GM19468 (cell line): ENCODE results near the gene PIEZO2.

Source experiments
- ATAC-seq: cut with Tn5 transposase; IDR thresholded peaks from one replicate; pipeline ENCODE4 v1.9.1; 2021; ENCODE audit warnings: mild to moderate bottlenecking, moderate library complexity, moderate number of reproducible peaks; ENCODE audit not compliant: unreplicated experiment; ENCODE audit errors: extremely low read depth

PIEZO2 gene

DNA sequence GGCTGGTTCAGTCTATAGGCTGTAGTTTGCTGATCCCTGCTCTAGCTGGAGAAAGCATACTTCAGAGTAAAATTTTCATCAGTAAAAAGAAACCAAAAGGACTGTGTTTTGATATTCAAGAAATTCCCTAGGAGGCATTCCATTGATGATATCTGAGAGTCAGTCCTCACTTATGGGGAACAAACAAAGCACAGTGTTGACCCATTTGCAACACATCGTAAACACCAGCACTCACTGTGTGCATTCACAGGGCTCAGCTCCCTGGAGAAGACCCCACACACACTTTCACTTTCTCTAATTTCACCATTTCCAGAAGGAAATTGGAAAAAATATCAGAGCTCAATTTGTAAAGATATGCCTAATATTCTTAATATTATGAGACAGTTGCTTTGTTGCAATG, 147.1 kb downstream of the PIEZO2 start:
- no peak for ATAC-seq

DNA sequence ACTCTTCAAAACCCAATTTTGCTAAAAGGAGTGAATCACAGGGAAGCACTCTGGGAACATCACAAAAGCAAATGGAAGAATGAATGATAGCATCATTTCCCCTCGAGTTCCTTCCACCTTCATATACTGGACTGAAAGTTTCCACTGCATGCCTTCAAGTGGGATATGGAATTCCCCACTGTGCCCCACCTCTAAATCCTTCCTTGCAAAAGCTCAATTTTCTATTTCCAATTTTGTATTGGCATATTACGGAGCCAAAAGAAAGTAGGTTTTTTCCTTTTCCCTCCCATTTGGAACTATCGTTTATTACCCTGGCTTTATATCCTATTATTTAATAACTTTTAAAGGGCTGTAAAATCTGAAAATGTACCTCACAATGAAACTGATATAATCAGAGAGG, 149.3 kb downstream of the PIEZO2 start:
- ATAC-seq: no peak

DNA sequence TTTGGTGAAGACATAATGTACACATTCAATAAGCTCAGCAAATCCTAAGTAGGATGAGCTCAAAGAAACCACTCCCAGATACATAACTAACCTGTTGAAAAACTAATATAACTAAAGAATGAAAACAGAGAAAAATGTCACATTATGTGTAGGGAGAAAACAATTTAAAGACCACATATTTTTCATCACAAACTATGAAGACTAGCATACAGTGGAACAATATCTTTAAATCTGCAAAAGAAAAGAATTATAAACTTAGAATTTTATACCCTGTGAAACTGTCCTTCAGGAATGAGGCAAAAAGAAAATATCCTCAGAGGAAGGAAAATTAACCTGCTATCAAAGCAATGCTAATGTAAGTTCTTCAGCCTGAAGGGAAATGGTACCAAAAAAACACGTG, 151.5 kb downstream of the PIEZO2 start:
- ATAC-seq: no peak

DNA sequence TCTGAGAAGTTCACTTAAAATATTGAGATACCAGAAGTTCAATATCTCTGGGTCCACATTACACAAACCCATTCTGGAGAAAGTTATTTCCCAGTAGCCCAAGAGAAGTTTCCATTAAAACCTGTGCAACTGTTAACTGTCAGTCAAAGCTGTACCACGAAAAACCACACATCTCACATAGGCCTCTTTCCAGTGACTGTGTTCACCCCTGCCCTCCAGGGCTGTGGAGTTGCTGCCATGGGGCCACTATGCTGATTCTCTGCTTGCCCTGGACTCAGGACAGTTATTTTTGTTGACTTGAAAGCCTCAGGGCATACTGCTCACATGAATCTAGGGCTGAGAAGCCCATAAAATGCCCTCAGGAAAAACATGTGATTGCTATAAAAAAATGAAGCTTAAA, 153.8 kb downstream of the PIEZO2 start:
- ATAC-seq: no peak

DNA sequence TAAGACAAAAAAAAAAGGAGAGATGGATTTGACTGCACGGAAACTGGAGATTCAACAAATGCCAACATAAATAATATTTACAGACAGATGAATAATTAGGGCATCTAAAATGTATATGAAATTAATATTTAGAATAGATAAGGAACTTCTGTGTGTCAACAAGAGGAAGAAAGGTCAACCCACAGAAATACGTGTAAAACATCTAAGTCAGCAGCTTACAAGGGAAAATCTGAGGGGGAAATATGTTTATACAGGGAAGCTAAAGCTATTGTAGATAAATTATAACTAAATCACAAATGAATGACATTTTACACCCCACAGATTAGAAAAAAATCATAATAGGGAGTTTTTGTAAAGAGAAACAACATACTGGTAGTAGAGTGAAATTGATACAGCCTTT, 159.9 kb downstream of the PIEZO2 start:
- no peak for ATAC-seq

DNA sequence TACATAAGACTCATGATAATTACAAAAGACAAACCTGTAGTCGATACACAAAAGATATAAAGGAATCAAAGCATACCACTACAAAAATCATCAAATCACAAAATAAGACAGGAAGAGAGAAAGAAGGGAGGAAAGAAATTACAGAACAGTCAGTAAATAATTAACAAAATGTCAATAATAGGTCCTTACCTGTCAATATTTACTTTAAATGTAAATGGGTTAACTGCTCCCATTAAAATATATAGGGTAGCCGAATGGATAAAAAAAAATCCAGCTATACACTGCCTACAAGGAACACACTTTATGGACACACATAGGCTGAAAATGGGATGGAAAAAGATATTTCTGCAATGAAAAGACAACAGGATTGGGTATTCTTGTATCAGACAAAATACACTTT, 163.7 kb downstream of the PIEZO2 start:
- no peak for ATAC-seq

DNA sequence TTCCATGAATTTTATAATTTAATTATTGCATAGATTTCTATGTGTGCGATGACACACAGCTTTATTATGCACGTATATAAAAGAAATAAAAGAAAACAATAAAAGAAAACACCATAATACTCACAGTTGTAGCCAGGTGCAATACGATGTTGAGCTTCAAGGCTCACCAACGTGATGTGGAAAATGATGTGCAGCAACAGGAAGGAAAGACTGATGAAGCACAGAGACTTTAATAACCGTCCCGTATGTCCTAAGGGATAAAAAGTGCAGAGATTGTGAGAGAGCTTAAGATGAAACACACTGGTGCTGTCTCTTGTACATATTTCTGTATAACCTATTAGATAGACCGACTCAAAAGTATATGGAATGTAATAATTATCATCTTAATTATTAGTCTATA, 170.0 kb downstream of the PIEZO2 start:
- ATAC-seq: no peak

DNA sequence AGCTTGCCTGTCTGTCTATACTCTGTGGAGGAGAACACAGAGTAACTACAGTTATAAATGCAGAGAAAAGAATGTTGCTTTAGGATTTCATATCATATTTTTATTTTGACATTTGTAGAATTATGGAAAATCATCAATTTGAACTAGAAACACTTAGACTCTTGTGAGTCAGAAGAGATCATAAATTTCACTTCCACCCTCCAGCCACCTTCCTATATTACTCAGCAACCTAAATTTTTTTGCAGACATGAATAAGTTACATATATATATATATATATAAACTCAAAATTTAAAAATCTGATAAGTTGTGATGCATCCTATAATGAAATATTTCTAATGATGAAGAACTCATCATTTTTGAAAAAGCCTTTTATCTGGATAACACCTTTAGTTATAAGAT, 172.3 kb downstream of the PIEZO2 start:
- no peak for ATAC-seq

DNA sequence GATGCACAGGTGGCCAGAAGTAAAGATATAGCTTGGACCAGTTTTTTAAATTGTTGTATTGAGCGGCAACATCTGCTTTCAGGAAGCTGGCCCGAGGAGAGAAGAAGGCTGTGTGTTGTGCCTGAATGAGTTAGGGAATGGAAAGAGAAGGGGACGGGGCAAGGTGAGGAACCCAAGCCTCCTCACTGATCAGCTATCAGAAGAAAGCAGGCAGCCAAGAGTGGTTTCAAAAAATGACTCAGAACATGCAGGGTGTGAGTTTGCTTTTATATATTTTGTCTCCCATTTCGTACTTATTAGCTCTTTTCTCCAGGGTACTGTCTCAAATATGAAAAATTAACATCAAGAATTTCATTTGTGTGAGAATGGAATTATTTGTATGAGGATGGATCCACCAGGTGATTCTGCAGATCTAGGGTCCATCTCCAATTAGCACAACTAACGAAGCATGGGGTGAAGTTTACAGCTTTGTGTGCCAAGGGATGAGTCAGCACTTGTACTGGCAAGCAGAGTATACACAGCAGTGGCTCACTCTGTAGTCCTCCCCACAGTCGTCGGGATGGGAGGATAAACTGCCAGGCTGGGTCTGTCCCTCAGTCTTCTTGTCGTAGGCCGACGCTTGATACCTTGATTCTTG, 175.7 kb downstream of the PIEZO2 start:
- no peak for ATAC-seq

DNA sequence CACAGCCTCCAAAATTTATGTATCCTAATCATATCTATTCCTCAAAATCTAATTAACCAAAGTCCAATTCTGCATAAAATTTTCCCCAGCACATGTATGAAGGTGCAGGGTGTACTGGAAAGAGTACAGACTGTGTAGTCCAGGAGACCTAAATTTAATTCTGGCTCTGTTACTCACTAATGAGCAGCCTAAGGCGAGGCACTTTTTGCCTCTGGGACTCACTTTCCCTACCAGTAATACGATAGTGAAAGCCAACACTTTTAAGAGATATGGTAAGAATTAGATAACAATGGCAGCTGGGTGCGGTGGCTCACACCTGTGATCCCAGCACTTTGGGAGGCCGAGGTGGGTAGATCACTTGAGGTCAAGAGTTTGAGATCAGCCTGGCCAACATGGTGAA, 177.7 kb downstream of the PIEZO2 start:
- ATAC-seq: no peak

DNA sequence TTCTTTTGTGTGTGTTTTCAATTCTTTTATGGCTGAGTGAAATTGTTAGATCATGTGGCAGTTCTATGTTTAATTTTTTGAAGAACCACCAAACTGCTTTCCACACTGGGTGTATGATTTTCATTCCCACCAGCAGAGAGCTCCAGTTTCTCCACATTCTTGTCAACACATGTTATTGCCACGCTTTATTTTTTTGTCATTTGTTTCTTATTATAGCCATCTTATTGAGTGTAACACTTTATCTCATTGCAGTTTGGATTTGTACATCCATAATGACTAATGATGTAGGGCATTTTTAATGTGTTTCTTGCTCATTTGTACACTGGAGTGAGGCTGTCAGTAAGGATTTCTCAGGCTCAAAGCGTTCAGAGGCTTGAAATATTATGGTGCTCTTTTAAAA, 184.2 kb downstream of the PIEZO2 start:
- no peak for ATAC-seq

DNA sequence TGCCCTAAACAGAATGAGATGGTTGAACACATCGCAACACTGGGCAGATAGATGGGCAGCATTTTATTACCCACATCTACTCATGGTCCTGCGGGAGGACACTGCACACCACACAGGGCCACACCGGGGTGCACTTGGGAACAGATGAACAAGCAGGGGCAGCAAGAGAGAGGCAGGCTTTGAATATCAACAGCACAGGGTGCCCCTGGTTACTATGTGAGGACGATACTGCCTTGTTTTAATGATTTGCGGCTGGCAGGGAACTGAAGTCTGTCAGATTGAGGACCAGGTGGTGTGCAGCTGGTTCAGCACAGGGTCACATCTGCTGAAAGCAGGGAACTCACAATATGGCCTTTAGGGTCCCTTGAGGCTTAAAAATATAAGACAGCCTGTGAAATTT, 195.7 kb downstream of the PIEZO2 start:
- ATAC-seq: no peak

DNA sequence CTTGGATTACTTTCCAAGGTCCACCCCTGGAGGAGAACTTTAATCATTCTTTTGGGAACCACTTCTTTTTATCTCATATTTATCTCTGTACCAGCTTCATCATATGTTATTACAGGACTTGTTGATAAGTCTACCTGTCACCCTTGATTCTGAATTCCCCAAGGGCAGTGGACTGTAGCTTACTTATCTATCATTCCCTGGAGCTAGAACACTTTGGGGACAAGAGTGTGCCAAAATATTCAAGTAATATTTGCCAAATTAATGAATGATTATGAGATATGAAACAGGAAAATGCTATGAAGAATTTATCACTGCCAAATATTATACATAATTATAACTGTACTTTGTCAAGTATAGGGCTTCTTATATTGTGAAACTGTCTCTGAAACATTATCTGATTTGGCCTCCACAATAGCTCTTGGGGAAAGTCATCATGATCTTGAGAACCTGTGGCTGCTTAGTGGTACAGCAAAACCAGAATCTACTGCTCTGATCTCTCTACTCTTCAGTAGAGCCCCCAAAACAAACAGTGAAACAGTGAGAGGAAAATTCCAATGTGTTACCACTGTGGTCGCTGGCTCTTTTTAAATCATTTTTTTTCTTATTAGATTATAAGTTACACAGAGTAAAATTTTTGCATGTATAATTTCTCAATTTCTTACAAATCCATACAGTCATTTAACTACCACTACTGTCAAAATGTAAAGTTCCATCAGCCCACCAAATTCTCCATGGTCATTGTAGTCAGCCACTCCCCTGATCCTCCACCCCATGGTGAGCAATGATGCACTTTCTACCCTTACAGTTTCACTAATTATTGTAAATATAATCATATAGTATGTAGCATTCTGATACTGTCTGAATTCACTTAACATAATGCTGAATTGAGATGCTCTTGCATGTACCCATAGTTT, 197.5 kb downstream of the PIEZO2 start:
- ATAC-seq: no peak

DNA sequence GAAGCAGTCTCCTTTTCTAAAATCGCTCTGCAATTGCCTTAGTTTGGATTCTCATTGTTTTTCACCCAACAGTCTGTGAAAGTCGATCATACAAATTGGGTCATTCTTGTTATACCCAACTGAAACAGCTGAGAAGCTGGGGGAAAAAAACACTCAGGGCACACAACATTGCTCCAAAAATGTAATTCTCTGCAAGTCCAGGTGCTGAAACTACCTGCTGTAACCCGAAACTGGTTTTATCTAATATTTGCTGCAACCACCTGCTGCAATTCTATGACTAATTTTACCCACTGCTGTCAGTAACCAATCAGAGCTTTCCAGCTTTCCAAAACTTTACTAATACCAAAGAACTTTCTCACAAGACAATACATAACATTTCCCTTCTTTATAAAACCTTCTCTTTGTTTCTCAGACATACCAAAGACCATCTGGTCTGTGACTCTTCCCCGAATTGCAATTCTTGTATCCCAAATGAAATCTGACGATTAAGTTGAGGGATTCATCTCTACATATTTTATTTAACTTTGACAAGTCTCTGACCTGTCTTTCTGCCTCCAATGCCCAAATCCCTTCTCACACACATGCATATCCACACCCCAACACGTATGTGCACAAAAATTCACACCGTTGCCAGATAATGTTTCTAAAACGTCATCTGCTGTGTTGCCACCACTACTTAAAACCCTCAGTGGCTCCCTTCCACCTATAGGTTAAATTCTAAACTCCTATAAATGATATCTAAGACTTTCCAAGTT, 198.3 kb downstream of the PIEZO2 start:
- ATAC-seq: no peak

DNA sequence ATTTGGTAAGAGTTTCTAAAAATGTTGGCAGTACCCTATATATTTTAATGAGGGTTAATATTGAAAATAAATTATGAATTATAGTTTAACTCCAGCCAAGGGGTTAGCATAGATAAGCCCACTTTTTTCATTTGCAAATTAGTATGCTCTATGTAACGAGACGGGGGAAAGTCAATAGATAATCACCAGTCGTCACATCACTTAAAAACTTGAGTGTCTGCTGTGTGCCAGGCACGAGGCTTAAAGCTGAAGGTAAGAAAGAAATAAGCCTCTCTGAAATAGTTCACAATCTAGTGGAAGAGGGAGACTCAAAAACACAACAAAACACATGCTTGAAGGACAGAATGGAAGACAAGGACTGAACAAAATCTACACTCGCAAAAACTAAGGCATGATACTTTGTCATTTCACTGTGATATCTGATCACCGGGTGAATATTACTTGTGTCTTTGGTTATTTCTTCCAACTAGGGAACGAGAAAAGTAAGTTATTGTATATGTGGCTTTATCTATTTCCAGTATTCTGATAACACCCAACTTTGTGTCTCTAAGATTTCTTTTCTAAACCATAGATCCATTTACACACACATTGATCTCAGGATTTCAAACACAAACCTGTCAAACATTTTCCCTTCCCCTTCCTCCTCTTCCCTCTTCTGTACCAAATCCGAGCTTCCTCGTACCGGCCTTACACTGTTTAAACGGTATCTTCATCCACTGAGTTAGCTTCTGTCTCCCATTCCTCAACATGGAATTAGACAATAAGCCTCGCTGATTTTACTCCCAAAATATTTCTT, 199.1 kb downstream of the PIEZO2 start:
- ATAC-seq: no peak

DNA sequence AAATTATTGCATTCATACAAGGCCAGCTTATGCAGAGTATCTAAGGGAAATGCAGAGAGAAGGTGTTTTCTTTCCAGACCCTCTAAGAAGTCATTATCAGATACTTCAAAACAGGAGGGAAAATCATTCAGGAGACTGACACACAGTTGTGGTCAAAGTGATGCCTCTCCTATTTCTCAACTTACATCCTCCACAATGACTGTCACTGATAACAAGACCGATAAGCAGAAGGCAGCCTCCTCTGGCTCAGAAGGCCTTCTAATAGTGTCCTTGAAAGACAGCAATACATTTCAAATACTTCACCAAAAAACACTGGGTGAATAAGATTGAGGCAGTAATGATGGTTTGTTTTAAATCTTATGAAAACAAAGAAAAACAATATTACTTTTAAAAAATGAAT, 199.7 kb downstream of the PIEZO2 start:
- no peak for ATAC-seq

DNA sequence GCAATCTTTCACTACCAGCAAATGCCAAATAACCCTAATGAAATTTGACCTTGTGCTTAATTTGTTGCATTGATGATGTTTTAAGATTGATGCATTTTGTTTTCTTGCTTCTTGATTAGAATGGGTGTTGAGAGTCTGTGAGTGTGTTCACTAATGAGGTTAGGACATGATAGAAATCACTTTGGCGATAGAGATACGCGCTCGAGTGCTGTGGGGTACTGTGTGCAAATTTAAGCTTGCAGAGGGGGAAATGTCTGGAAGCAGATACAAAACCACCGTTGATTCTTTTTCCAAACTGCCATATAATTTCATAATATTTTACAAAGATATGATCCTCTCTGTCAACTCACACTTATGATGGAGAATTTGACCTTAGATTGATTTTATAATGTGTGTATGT, 200.9 kb downstream of the PIEZO2 start:
- ATAC-seq: no peak

DNA sequence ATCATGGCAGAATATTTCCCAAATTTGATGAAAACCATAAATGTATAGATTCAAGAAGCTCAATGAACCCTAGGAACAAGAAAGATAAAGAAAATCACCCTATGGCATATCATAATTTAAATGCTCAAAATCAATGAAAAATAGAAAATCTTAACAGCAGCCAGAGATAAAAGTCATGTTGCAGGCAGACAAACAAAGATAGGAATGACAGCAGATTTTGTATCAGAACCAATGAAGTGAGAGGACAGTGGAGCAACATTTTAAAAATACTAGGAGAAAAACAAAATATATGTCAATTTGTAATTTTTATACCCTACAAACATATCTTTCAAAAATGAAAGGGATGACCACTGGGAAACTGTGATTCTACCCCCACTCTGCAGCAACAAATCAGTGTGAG, 203.3 kb downstream of the PIEZO2 start:
- ATAC-seq: no peak

DNA sequence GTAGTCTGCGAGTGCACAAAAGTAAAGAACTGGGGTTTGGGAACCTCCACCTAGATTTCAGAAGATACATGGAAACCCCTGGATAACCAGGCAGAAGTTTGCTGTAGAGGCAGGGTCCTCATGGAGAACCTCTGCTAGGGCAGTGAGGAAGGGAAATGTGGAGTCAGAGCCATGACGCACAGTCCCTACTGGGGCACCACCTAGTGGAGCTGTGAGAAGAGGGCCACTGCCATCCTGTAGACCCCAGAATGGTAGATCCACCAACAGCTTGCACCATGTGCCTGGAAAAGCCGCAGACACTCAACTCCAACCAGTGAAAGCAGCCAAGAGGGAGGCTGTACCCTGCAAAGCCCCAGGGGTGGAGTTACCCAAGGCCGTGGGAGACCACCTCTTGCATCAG, 206.4 kb downstream of the PIEZO2 start:
- no peak for ATAC-seq

DNA sequence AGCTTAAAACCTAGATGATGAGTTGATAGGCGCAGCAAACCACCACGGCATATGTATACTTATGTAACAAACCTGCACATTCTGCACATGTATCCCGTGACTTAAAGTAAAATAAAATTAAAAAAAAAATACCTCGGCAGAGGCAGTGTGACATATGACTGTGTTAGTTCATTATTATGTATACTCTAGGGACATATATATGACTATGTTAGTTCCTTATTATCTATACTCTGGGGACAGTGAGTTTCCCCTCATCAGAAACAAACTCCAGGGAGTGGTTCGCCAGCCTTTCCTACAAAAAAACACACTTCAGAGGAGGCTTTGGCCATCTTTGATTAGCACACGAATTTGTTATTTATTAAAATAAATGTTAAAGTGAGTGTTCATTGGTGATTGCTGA, 209.5 kb downstream of the PIEZO2 start:
- ATAC-seq: no peak
